HG03025 (cell line): ENCODE measurements around the gene NUP42.
"Not testable (repeated sequence)": the region's sequence is repeated elsewhere in the genome, so short reads cannot be mapped to it uniquely, and the experiment has no call there.

ENCODE experiments used
- ATAC-seq: cut with Tn5 transposase; IDR thresholded peaks from one replicate; pipeline ENCODE4 v1.9.1; 2021; ENCODE audit warnings: mild to moderate bottlenecking, moderate library complexity; ENCODE audit not compliant: unreplicated experiment, low FRiP score

The NUP42 gene

GRCh38 chr7:23200331-23200730 is 18.5 kb downstream of the NUP42 start:
- ATAC-seq = no peak

DNA sequence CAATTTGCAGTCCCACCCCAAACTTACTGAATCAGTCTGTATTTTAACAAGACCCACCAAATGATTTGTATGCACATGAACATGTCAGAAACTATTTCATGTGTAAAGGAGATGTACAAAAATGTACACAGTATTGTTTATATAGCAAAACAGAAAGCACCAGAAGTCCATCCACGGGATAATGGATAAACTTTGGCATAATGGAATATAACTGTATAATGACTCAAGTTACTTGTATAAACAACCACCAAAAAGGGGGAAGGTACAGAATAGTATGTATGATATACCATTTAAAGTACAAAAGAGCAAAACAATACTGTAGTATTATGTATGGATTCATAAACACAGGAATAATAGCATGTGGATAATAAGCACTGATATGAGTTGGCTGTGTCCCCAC is 22.4 kb downstream of the NUP42 start:
- ATAC-seq = no peak

- ATAC-seq = no peak
Measured at GRCh38 chr7:23205577-23205908, 23.7 kb downstream of the NUP42 start.

DNA sequence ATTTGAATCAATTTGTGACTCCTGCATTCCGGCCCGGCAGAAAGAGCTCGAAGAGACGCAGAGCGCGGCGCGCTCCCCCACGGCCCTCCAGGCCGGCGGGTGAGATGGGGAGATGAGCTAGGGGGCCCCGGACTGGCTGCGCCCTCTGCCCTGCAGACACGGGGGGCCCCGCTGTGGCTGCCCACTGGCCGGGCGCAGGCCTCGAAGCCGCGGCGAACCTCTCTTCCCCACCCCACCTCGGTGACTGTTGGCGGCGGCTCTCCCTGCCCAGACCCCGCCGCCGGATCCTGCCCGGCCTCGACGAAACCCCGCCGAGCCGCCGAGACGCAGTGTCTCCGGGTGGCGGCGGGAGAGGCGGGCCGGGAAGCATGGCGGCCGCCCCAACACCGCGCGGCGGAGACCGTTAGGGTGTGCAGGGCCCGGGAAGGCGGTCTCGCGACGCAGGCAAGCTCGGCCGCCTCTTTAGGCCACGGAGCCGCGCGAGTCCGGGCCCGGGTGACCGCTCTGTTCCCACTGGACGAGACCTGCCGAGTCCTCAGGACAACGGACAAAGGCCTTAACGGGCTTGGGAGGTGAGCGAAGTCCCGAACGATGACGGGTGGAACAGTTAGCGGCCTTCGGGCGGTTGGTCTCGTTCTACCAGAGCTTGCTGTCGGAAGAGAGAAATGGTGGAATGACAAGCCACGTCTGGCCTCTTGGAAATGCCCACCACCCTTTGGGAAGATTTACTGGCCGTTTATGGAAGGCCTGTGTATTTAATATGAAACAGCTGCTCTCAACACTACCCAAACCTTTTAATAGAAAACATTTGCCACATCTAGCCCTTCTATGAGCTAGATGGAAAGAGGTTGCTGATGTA is 24.3 kb downstream of the NUP42 start:
- ATAC-seq = no peak

GRCh38 chr7:23207021-23207420 is 25.2 kb downstream of the NUP42 start:
- ATAC-seq = no peak

GRCh38 chr7:23207884-23208283 is 26.0 kb downstream of the NUP42 start:
- ATAC-seq = no peak

GRCh38 chr7:23208316-23208715 is 26.5 kb downstream of the NUP42 start:
- ATAC-seq = no peak

GRCh38 chr7:23210506-23210905 is 28.7 kb downstream of the NUP42 start:
- no peak for ATAC-seq

DNA sequence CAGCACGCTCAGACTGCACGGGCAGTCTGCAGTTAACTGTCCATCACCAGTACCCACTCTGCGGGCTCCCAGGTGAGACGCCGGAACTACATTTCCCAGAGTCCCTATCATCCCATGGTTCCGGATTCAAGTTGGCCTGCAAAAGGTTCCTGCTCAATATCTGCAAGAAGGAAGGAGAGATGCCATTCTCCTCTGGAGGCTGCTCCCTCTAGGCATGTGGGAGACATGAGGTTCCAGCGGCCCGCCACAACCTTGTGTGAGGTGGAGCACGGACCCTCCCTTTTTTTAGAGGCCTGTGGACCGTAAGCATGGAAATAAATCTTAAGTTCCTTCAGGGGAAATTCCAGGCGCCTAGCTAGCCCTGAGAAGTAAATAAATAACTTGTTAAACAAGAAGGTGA is 29.7 kb downstream of the NUP42 start:
- ATAC-seq = no peak

GRCh38 chr7:23212395-23212794 is 30.5 kb downstream of the NUP42 start:
- ATAC-seq = no peak

DNA sequence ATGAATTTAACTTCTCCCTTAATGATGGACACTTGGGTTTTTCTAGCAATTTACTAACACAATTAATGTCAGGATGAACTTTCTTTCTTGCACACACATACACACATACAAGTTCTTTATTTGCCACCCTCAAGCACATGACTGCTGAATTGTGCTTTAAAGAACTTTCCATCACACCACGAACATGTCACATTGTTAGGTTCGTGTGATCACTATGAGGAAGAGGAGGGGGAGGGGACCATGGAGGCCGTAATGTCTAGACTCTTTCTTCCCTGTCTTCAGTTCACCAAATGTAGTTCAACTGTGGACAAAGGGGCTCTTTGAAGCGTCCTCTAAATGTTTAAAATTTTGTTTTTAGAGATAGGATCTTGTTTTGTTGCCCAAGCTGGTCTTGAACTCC is 31.0 kb downstream of the NUP42 start:
- ATAC-seq = no peak

GRCh38 chr7:23213755-23214154 is 31.9 kb downstream of the NUP42 start:
- no peak for ATAC-seq

DNA sequence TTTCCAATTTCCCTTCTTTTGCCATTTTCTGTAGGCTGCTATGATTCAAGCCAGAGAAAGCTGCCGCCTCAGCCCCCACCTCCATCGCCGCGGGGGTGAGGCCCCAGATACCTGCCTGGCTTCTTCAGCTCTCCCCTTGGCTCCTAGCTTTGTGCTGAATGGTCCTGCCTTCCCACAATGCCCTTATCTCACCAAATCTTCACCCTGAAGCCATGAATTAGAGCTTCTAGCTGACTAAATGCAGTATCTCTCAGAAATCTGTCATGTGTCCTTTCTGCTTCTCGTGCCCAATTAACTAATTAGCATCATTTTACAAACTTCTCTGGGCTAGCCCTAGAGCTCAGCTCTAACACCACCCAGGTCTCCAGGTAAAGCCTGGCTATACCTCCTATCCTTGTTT is 32.6 kb downstream of the NUP42 start:
- no peak for ATAC-seq

GRCh38 chr7:23214938-23215337 is 33.1 kb downstream of the NUP42 start:
- ATAC-seq = no peak

DNA sequence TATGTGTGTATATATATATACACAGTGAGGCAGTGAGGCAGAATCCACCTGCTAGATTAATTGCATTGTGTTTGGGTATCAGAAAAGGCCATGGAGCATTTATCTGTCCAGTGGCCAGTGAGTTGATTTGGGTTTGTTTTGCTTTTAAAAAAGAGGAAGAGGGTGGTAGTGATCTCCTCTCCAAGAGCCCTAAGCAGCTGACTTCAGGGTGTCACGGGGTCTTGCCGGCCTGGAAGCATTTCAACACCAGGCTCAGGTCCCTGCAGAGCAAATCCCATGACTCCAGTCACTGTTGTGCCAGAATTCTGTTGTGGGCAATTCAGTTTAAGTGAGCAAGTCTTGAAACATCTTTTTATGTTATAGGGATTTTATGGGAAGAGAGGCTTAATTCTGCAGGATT is 34.2 kb downstream of the NUP42 start:
- no peak for ATAC-seq

DNA sequence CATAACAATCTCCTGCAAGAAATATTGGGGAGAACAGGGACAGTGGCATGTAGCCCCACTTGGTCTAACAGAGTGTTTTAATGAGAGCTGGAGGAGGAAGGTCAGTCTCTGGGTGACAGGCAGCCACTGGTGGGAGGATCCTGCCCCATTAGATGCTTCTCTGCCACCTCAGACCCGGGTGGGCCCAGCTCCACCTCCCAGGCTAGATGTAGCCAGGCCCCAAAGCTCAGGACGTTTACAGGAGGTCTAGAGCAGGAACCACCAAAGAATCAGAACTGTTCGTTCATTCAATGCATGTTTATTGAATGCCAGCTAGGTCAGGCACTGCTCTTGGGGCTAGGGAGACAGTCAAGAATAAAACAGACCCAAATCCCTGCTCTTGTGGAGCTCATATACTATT is 36.3 kb downstream of the NUP42 start:
- ATAC-seq = no peak

GRCh38 chr7:23220690-23221305 is 39.0 kb downstream of the NUP42 start:
- ATAC-seq = no peak

GRCh38 chr7:23222439-23223030 is 40.7 kb downstream of the NUP42 start:
- ATAC-seq = no peak

DNA sequence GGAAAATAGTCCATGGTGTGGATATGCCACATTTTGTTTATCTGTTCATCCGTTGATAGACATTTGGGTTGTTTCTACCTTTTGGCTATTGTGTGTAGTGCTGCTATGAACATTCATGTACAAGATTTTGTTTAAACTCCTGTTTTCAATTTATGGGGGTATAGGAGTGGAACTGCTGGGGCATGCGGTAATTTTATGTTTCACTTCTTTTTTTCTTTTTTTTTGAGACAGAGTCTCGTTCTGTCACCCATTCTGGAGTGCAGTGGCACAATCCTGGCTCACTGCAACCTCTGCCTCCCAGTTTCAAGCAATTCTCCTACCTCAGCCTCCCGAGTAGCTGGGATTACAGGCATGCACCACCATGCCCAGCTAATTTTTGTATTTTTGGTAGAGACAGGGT is 42.5 kb downstream of the NUP42 start:
- not testable (repeated sequence) for ATAC-seq

- no peak for ATAC-seq
Measured at GRCh38 chr7:23226844-23227450, 45.1 kb downstream of the NUP42 start.

DNA sequence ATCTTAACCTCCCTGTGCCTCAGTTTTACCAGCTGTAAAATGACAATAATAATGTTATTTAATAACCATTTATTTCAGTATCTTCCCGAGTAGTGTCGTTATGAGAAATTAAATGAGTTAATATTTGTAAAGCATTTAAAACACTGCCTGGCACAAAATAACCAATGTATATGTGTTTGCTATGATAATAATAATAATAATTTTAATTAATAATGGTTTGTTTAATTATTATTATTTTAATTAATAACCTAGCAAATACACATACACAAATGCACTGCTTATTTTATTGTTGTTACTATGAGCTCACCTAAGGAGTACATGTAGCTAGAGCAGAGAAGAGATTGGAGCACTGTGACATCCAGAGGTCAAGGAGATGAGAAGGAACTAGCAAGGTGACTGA is 46.6 kb downstream of the NUP42 start:
- no peak for ATAC-seq
